GM18861 (cell line): ENCODE data around the gene CMTR1.
A peak's percentile ranks its signal among the peaks of the same experiment; 100 is the strongest.

Experiments used
- ATAC-seq: cut with Tn5 transposase; IDR thresholded peaks from one replicate; pipeline ENCODE4 v1.9.1; 2021; ENCODE audit not compliant: unreplicated experiment

The CMTR1 gene

DNA sequence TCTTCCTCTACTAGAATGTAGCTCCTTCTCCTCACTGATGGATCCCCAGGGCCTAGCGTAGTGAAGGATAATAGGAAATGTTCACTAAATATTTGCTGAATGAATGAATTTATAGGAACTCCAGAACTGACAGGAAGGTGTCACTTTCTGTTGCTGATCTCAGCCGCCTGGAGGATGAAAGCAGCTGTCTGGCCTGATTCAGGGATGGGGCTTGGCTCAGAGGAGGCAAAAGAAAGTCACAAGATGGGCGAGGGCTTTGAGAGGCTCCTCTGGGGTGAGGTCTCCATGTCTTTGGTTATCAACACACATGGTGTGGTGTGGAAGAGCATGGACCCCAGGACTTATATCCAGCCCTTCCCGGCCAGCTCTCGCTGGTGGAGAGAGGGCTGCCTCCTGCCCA is 78.2 kb downstream of the CMTR1 start:
- no peak for ATAC-seq

DNA sequence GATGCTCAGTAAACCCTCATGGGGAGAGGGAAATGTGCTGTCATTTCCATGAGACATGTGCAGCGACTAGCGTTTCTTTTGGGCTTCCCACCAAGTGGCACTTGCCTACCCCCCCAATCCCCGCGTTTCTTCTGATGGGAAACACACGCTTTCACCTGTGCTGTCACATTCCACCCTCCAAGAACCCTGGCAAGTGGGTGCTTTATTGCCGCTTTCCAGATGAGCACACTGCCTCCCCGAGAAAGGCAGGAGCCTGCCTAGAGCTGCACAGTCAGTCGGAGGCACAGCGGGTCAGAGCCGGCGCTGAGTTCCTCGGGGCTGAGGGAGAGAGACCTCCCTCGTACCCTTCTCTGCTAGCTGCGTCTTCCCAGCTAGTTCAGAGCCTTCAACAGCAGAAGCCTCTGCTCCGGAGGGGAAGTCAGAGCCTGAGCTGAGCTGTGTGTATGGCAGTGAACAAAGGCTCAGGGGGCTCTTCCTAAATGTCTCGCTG is 78.9 kb downstream of the CMTR1 start:
- no peak for ATAC-seq

DNA sequence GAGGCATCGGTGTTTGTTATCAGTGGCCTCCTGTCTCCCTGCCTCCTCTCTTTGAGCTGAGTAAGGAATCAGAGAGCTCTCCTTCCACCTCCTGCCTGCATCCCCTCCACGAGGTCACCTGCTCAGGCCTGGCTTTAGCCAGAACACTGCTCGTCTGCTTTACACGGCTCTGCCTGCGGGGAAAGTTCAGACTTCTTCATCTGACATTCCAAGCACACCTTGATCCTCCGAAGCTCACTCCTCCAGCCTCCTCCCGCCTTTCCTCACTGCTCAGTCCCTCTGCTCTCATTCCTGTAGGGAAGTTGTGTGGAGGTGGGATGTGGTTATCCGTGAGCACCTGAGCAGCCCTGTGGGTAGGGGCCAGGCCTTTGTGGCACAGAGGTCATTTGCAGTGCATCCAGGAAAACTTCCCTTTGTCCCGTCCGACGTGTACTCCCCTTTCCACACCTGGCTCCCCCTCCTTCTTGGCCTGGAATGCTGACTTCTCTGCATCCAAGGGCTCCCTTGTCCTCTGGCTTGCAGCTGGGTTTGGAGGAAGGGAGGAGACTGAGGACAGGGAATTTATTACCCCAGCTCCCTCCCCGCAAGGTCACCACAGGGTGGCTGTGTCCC is 79.5 kb downstream of the CMTR1 start:
- ATAC-seq: no peak

DNA sequence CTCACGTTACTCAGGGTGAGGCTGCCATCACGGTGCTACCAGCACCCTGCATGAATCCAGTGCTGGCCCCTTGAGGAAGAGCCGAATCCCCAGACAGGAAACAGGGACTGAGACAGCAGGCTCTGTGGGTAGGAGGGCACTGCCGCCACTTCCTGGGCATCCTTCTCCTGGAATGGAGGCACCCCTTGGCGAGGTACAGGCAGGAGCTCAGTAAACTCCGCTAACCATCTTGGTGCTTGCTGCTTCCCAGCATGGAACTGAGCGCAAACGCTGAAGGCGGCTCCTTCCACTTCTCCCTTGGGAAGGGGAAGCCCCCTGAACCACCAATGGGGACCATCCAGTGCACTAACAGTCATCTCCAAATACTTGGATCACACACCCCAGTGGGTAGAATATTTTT is 80.1 kb downstream of the CMTR1 start:
- no peak for ATAC-seq

DNA sequence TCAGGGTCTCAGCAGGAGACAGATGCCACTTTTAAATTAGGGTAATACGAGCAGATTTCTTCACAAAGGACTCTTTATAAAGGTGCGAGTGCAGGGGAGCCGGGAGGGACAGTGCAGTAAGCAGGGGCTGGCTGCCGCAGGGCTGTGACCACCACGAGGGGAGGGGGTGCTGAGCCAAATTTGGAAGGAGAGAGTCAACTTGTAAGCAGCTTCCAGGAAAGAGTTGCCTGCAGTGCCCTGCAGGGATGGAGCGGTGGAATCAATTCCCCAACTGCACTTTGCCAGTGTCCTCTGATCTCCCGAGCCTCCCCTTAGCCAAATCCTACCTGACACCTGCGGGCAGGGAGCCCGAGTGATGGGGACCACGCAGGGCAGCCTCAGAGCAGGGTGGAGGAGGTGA is 80.6 kb downstream of the CMTR1 start:
- no peak for ATAC-seq

DNA sequence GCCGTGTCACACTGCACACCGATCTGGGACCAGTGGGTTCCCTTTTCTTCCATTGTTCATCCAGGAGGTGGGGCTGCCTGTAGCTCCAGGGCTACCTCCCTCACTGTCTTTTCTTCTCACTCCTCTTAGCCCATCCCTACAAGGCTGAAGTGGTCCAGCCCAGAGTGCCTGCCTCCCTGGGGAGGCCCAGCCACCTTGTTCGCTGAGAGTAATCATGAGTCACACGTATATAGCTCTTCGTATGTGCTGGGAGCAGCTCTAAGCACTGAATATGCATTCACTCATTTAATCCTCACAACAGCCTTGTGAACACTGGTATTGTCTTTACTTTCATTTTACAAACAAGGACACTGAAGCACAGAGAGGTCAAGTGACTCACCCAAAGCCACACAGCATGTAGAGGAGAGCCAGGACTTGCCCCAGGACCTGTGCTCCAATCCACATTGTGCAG is 81.3 kb downstream of the CMTR1 start:
- no peak for ATAC-seq

DNA sequence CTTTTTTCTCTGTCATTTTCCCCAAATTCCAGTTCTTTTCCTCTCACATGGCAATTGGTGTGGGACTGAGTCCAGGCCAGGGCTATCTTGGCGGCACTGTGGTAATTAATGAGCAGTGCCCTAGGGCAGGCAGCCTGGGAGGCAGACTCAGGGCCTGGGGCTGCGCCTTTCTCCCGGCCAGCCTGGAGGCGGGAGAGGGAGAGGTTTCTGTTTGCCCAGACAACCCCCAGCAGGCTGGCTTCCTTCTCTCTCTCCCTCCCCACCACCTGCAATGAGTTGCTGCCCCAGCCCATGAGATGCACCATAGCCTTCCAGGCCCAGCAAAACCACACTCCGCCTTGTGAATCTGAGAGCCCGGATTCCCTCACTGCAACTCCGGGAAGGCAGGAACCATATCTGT is 81.8 kb downstream of the CMTR1 start:
- no peak for ATAC-seq

DNA sequence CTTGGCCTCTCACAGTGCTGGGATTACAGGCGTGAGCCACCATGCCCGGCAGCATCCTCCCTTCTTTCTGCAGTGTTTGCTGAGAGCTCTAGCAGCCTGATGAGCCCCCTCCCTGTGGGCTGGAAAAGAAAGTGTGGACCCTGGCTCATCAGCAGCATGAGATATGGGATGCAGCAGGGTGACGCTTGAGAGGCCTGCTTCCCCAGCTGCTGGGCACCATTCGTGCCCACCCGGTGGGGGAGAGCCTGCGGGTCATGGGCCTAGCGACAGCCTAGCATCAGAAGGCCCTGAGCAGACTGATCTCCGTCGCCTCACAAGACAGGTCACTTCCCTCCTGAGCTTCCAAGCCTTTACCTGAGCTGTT is 82.7 kb downstream of the CMTR1 start:
- no peak for ATAC-seq

DNA sequence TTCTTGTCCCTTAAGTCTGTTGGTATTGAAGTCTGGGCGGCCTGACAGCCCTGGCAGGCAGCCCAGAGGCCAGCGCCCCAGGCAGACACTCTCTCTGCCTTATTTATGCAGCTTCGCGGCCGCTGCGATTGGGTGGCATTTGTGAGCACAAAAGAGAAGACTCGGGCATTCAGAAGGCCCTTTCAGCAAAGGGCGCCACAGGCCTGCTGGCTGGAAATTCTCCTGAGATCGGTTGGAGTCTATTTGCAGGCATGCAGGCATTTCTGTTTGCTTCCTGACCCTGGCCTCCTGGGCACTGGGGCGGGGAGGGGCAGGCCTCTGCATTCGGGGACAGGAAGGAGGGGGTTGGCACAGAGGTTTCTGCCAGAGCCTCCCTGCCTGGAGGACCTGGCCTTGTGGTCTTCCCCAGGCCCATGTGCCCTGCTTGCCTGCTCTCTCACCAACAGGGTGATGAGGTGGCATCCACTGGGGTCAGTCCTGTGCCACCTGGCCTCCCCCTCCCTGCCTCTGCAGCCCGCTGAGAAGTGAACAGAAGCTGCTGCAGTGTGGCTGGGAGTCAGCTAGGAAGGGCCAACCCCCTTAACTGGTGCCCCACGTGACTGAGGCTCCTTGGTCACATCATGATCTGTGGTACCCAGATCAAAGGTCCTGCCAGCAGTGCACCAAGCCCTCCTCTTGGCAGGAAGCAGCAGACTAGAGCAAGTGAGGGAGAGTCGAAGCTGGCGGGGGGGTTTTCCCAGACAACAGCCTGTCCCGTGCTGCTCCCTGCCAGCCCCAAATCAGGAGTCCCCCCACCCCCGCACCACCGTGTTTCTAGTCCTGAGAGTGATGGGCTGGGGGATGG is 83.3 kb downstream of the CMTR1 start:
- ATAC-seq: peak; percentile 62

DNA sequence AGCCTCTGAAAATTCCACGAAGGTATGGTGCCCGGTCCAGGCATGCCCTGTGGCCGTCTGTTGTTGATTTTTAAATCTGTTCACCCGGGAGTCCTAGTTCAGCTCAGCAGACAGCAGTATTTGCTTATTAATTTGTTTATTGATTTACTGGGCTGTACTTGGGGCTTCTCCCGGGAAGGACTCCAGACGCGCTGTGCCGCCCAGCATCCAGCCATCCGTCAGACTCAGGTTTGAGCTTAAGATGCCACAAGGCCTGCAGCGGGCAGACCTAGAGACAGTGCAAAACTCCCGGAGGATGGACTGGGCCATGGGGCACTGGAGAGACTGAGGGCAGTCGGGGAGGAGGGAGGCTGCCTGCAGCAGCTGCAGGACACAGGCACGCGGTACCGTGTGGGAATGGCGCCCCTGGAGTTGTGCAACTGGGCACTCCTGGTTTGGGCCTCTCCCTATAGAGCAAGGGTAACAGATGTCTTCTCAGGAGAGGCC is 83.9 kb downstream of the CMTR1 start:
- no peak for ATAC-seq

DNA sequence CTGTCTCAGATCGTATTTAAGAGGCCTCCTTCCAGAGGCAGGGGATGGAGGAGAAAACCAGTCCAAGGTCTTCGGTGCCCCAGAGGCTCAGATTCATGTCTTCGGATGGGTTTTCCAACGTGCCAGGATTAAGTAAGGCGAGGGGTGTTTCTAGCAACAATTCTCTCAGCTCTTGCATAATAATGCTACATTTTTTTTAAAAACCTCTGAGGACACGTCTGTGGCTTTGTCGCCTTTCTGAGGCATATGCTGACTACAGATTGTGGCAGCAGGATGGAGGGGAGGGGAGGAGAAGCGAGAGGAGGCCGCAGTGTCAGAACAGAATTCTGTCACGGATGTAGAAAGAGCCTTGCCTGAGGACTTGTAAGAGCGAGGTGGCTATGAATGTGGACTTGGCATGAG is 84.4 kb downstream of the CMTR1 start:
- no peak for ATAC-seq

DNA sequence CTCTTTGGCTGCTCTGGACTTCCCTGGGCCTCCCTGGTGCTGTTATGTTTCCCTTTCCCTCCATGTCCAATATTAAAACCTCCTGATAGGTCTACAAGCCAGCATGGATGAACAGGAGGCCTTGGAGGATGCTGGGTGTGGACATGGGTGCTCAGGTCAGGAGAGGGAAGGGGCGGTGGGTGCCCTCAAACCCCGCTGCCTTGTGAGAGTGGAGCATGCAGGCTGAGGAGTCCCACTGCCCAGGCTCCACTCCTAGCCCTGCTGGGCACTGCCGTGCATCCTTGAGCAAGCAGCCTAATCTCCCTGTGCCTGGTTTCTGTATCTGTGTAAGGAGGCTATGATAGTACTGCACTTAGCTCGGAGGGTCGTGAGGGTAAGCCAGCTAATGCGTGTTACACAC is 85.1 kb downstream of the CMTR1 start:
- ATAC-seq: no peak

DNA sequence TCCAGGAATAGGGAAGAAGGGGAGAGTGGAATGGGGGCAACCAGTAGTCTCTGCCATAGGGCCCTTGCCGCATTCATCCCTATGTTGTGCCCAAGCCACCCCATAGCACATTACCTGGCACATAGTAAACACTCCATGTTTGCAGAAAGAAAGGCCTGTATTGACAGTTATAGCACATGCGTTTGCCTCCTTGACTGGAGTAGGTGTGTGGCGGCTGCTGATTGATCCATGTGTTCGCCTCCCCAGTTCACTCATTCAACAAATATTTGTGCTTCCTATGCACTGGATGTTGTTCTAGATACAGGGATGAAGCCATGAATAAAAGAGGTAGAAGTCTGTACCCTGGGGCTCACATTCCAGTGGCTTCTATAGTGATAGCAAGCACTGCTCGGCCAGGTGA is 86.4 kb downstream of the CMTR1 start:
- ATAC-seq: no peak

DNA sequence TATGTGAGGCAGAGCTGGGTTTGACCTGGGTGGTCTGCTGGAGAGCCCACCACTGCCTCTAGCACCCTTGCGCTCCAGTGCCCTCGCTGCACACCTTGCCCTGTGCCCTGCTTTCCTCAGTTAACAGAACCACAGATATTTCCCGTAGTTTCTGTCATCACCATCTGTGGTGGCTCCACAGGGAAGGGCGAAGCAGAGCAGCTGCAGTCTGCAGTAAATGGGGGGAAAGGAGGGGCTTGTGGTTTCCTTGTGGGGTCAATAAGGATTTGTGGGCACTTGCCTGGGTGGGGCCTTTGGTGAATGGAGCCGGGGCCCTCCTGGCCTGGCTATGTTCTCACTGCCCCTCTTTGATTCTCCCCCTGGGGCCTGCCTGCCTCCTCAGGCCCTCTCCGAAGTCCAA is 87.9 kb downstream of the CMTR1 start:
- ATAC-seq: no peak

DNA sequence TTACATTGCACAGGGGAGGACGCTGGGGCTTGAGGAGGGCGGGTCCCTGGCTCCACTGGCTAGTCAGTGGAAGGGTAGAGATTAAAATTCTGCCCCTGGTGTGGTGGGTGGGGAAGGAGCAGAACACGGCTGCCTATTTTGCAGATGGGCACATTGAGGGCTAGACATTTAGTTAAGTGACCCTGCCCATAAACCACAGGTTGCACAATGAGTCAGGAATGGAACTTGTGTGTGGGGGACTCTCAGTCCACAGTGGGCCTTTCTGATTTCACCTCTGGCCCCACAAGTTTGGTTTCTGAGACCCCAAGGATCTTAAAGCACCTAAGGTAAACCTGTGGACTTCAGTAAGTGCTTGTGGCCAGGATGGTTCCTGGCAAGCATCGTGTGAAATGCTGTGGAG is 88.7 kb downstream of the CMTR1 start:
- ATAC-seq: no peak

DNA sequence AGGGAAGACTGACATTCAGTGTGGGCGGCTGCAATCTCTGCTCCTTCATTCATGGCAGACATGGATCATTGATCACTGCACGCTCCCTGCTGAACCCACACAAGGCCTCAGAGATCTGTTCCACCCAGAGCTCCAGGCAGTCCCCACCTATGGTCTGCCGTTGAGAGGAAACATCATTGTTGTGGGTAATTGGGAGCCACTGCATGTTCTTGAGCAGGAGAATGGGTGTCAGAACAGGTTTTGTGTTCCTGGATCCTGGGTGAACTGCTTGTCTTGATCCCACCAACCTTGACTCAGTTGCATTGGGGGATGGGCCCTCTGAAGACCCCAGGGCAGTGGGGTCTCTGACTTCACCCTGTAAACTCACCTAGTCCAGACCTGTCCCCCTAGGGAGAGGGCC is 89.8 kb downstream of the CMTR1 start:
- no peak for ATAC-seq

DNA sequence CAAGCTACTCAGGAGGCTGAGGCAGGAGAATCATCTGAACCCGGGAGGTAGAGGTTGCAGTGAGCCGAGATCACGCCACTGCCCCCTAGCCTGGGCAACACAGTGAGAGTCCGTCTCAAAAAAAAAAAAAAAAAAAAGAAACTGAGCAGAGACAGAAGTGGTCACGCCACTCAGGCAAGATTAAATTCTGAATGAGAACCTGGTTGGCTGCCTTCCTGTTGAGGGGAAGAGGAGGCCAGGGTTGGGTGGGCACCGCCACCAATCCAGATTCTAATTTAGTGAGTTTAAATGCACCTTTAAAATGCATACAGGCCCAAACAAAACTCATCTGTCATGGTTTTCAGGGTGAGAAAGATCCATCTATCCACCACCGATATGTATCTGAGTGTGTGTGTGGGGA is 90.4 kb downstream of the CMTR1 start:
- ATAC-seq: no peak

DNA sequence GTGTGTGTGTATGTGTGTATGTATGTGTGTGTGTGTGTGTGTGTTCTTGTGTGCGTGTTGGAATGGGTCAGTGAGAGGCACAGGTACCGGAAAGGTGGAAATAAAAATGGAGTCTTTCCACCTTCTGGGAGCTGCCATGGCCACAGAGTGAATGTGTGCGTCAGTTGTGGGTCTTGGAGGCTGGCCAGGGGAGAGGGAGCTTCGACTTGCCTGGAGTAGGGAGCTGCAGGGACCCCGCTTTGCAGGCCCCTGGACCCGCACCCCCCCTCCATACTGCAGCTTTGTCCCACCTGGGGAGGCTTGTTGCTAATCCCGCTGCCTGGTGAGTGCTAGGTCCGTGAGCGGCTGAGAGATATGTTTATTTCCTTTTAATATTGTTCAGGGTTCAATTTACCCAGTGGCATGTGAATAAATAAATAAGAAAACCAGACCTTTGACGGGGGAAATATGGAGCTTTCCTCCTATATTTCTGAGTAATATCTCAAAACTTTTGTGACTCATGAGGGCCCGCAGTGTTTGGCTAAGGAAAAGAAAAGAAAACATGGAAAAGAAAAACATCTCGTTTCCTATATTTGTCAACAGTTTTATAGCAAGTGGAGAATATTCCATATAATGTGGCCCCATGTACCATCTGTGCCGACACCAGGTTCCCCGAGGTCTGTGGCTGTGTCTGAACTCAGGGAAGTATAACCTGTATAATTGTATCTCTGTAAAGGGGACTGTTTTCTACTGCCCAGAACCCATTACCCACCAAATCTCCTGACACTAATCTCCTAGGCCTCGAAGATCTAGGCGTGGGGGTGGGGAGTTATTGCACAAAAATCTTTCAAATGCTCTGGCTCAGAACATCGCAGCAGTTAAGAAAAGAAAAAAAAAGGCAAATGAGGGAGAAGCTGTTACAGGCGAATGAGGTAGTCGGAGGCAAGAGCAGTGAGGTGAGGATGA is 91.3 kb downstream of the CMTR1 start:
- no peak for ATAC-seq

DNA sequence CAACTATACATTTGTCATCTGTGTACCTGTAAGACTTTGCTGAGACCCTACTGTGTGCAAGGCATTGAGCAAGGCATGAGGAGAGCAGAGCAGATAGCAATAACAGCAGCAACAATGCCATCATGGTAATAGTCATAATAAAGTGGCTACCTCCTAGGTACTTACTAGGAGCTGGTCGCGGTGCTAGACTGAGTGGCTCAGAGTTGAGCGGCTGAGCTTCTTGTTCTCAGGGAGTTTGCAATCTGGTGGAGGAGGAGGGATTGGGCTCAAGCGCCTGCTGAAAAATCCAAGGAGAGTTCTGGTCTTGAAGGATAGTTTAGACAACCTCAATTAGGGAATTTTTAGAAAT is 91.9 kb downstream of the CMTR1 start:
- no peak for ATAC-seq

DNA sequence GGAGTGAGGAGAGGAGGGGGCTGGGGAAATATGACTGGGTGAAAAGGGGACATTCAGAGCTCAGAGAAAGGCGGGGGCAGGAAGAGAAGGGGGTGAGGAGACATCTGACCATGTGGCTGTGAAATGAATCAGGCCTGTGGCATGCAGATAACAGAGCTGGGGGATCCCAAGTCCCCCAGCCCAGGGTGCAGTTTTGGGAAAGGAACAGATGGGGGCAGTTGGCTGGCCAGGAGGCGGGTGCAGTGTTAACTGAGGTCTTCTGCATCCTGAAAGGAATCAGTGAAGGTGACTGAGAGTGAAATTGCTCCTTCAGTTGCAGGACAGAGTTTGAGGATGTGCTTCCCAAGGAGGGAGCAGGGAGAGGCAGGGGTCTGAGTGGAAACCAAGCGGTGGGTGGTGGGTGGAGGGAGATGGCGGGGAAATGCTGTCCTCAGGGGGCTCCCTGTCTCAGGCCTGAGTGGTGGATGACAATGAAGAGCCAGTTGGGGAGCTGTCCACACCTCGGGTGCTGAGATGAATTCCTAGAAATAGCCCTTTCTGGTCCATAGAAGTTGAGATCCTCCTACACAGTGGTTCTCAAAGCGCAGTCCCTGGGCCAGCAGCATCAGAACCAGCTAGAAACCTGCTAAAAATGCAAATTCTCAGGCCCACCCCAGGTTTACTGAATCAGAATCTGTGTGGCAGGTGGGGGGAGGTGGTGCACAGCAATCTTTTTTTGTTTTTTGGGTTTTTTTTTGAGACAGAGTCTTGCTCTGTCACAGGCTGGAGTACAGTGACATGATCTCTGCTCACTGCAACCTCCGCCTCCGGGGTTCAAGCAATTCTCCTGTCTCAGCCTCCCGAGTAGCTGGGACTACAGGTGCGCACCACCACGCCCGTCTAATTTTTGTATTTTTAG is 92.7 kb downstream of the CMTR1 start:
- ATAC-seq: no peak
